Measurements from ENCODE around the gene CCDC141. TPM values are rescaled to one million over a fixed set of nuclear protein-coding genes. Genes with fewer than 3 reads are reported as not detected.
A peak's percentile ranks its signal among the peaks of the same experiment; 100 is the strongest.
"Not testable (repeated sequence)": the region's sequence is repeated elsewhere in the genome, so short reads cannot be mapped to it uniquely, and the experiment has no call there.

CCDC141 gene
- total RNA-seq, 1 donor from 2014 or later, result 139 TPM

DNA sequence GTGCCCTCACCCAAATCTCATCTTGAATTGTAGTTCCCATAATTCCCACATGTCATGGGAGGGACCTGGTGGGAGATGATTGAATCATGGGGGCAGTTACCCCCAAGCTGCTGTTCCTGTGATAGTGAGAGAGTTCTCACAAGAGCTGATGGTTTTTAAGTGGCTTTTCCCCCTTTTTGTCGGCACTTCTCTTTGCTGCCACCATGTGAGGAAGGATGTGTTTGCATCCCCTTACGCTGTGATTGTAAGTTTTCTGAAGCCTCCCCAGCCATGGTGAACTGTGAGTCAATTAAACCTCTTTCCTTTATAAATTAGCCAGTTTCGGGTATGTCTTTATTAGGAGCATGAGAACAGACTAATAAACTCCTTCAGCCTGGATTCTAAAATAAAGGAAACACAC lies 57.2 kb downstream of the CCDC141 start:
- intact Hi-C loops (cut with micrococcal nuclease); ATAC-seq; DNase-seq: not testable (repeated sequence)

DNA sequence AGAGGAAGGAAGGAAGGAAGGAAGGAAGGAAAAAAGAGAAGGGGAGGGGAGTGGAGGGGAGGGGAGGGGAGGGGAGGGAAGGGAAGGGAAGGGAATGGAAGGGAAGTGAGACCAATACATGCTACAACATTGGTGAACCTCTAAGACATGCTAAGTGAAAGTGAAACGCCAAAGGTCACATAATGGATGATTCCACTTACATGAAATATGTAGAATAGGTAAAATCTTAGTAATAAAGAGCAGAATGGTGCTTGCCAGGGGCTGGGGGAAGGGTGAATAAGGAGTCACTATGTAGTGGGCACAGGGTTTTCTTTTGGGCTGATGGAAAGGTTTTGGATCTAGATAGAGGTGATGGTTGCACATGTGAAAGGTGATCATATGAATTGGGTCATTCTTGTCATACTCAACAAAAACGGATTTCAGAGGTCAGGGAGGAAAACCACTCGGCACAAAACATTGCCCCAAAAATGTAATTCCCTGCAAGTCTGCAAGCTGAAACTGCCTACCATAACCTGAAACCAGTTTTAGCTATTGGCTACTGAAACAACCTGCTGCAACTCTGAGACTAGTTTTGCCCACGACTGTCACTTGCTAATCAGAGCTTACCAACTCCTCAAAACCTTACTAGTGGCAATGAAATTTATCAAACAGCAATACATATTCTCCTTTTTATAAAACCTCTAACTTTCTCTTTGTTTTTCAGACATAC lies 59.2 kb downstream of the CCDC141 start:
- intact Hi-C loops (cut with micrococcal nuclease), result no loop called here
- ATAC-seq, result no peak
- DNase-seq, result no peak

DNA sequence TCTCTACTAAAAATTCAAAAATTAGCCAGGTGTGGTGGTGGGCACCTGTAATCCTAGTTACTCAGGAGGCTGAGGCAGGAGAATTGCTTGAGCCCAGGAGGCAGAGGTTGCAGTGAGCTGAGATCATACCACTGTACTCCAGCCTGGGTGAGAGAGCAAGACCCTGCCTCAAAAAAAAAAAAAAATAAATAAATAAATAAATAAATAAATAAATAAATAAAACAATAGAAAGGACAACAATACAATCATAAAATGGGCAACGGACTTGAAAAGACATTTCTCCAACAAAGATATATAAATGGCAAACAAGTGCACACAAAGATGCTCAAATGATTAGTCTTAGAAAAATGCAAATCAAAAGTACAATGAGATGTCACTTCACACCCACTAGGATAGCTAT lies 60.5 kb downstream of the CCDC141 start:
- intact Hi-C loops (cut with micrococcal nuclease); DNase-seq; ATAC-seq: not testable (repeated sequence)

DNA sequence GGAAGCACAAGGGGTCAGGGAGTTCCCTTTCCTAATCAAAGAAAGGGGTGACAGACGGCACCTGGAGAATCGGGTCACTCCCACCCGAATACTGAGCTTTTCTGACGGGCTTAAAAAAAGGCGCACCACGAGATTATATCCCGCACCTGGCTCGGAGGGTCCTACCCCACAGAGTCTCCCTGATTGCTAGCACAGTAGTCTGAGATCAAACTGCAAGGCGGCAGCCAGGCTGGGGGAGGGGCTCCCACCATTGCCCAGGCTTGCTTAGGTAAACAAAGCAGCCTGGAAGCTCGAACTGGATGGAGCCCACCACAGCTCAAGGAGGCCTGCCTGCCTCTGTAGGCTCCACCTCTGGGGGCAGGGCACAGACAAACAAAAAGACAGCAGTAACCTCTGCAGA lies 67.3 kb downstream of the CCDC141 start:
- DNase-seq, result peak; percentile 15
- intact Hi-C loops (cut with micrococcal nuclease); ATAC-seq: not testable (repeated sequence)

DNA sequence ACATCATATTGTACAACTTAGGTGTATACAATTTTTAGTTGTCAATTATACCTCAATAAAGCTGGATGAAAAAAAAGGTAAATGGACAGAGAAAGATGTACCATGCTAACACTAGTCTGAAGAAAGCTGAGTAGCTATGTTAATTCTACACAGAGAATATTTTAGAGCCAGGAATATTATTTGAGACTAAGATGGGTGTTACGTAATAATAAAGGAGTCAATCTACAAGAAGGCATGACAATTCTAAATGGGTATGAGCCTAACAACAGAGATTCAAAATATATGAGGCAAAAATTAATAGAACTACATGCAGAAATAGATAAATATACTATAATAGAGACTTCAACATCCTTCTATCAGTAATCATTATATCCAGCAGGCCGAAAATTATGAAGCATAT lies 69.1 kb downstream of the CCDC141 start:
- ATAC-seq (no peak), DNase-seq (no peak)
- intact Hi-C loops (cut with micrococcal nuclease), result no loop called here

DNA sequence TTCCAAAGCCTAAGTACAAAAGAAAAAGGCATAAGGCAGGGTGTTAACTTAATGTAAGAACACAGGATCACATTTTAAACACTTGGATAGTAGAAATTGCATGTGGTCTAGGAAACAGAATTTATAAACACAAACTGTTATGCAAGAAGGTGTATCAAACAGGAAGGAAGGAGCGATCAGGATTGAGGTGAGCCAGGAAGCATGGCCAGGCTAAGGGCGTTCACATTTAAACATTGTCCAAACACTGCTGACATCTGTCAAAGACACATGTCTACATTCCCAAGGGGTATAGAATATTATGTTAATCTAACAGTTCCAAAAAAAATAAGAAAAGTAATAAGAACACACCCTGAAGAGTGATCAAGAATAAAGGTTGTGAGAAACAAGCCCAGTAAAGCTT lies 71.3 kb downstream of the CCDC141 start:
- ATAC-seq, result no peak
- no peak for DNase-seq
- intact Hi-C loops (cut with micrococcal nuclease), result no loop called here

DNA sequence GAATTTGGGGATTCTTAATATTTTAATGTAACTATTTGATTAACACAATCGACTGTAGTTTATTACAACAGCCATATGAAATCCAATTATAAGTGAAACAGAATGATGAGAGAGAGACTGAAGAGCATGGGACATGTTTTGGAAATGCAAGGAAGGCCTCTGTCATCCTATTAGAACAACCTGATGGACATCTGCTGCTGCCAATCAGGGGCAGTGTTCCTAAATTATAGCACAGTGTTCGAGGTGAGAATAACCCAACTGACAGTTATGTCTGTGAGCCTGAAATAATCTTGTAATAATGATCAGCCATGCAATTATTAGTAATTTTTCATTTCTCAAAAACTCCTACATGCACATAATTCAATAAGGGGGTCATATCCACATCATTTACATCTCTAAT lies 73.6 kb downstream of the CCDC141 start:
- no peak for ATAC-seq
- intact Hi-C loops (cut with micrococcal nuclease), result no loop called here

DNA sequence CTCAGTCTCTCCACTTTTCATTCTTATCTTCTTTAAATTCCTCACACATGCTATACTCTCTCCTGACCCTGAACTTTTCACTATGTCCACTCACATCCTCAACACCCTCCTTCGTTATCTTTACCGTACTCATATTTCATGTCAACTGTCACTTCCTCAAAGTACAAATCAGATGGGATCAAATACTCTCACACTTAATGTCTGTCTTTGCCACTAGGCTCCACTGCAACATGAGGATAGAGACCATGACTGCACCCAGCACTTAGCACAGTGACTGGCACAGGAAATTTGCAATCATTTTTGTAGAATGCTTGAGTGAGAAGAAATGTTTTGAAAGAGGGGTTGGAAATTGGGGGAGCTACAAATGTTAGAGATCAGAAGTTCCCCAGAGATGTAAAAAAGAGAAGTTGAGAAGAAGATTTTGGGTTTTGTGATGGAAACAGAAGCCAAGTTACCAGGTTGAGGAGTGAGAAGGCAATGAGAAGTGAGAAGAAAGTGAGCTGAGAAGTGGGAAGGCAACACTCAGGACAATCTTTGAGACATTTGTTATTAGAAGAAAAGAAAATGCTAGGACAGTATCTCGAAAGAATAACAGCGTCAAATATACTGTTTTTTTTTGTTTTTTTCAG lies 87.0 kb downstream of the CCDC141 start:
- ATAC-seq (peak; percentile 71), DNase-seq (no peak)
- intact Hi-C loops (cut with micrococcal nuclease), result no loop called here

More for the DNA sequence above, 73.6 kb downstream of the CCDC141 start:
- DNase-seq, result no peak

DNA sequence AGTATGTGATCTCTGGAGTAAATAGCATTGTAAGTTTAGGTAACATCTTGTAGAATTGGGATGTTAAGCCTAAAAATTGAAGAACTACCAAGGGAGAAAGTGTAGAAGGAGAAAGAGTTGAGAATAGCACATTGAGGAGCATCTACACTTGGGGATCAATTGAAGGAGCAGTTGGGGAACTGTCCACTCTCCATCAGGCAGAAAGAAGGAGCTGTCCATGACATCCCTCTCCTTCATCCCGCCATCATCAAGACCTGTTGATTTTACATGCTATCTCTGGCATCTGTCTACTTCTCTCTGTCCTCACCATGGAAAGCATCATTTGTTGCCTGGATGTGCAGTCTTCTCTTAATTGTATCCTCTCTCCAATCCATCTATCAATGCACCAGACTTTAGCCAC lies 87.8 kb downstream of the CCDC141 start:
- DNase-seq, result no peak
- intact Hi-C loops (cut with micrococcal nuclease), result no loop called here
- no peak for ATAC-seq

DNA sequence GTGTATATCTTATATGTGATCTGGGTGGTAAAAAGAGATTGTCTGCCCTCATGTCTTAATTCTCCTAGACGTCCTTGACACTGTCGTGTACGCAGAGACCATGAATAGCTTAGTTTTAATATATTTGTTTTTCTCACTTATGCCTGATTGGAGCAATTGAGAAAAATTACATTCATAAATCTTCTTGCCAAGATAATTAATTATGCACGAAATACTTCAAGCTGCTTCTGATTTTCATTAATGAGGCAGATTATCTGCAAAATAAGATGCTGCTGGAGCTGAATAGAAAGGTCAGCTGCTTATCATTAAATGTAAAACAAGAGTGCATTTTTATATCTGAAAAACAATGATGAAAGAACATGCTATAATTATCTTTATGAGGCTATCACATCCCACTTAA lies 95.9 kb downstream of the CCDC141 start:
- ATAC-seq (no peak), DNase-seq (no peak)
- intact Hi-C loops (cut with micrococcal nuclease), result no loop called here

DNA sequence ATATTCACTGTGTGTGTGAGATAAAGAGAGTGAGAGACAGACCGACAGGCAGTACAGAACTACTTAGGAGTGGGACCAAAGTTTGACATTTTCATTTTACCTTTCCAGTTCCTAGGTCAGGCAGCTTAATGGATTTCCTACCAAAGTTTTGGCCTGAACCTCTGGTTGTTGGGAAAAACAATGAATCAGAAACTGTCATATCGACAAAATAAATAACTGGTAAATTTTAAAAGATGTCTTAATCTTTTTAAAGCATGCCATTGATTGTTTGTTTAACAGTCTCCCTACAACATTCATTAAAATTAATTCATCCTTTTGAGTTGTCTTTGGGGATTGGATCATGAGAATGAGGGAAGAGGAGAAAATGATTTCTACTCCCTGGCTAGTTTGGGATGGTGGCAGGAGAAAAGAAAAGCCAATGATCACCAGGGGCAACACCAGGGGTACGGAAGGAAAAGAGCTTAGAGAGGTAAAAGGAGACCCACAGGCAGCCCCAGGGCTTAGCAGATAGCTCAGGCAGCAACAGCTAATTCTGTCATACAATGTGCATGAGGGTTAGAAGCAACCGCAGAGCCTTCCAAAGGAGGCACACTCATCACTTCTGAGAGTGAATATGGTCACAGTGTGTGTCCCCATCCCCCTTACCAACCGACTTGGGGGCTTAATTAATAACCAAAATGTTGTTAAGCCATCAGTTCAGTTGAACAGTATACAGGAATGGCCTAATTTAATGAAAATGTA lies 98.5 kb downstream of the CCDC141 start:
- ATAC-seq (no peak), DNase-seq (no peak)
- intact Hi-C loops (cut with micrococcal nuclease), result no loop called here

DNA sequence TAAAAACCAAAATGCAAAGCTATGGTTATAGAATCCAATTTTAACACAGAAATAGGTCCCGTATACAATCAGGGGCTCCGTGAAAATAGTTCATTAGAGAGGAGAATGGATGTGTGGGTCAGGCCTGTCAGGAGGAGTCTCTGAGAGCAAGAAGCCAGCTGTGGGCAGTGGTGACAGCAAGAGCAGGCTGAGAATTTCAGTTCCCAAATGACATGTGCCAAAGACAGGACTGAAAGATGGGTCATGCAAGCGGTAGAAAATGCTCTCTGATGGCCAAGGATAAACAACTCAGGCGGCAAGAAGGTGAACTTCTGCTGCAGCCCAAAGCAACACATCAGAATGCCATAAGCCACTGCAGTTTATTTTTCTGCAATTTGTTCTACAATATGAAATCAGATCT lies 100.4 kb downstream of the CCDC141 start:
- DNase-seq, result no peak
- ATAC-seq, result no peak
- intact Hi-C loops (cut with micrococcal nuclease), result no loop called here

DNA sequence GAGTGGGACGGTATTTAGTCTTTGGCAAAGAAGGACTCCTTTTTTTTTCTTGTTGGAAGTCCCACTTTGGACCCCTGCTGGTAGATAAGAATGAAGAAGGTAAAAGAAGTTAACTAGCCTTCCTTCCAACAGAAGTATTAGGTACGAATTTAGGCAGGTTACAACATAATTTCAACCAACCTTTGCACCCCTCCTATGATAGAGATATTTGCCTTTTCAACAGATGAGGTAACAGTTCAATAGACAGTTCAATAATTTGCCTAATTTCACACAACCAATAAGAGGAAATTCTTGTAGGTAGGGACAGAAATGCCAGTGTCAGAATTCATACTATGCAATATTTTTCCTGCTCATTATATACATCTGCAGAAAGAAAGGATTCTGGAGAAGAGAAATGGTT lies 100.8 kb downstream of the CCDC141 start:
- ATAC-seq, result no peak
- intact Hi-C loops (cut with micrococcal nuclease), result no loop called here
- DNase-seq, result no peak

DNA sequence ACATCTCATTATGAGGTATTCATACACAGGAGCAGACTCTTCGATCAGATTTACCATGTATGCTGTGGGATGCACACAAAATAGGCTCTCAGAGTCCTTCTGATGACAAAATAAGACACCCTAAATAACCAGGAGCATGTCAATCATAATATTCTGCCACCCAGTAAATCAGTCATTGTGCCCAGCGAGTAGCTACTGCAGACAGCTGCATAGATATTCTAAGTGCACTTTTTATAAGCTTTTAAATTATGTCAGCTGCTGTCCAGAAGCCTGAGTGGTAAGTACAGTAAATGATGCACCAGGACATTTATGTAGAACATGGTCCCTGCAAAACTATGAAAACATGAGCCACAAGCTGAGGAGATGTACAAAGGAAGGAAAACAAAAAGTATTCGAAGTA lies 102.9 kb downstream of the CCDC141 start:
- intact Hi-C loops (cut with micrococcal nuclease), result no loop called here
- ATAC-seq (peak; percentile 69), DNase-seq (no peak)

DNA sequence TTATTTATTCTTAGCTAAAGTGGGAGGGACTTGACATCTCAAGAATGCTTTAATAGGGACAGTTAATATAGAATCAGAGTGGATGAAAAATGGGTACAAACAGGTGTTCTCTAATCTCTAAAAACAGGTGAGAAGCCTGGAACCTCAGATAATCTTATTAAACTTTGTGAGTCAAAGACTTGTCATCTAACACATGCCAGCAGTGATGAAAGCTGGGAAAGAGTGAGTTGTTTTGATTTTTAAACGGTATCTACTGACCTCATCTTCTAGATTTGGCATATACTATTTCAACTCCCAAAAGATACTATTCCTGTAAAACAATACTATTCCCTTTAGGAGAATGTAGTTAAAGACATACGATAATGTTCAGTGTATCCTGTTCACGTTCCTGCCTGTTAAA lies 103.4 kb downstream of the CCDC141 start:
- intact Hi-C loops (cut with micrococcal nuclease), result no loop called here
- no peak for DNase-seq
- ATAC-seq, result no peak

DNA sequence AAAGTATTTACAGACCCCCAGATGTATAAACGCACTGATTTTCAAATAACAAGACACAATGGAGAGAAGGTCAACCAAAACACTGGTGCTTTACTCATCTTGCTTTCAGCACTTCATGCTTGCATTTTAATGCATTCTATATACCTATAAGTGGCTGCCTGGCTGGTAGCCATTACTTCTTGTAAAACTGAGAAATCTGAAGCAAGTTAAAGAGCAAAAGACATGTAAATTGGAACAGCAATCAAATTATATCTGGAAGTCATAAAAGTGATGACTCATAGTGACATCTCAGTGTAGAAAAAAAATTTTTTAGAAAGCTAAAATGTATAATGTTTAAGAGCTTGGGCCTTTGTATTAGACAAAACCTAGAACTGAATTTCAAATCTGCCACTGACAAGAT lies 106.2 kb downstream of the CCDC141 start:
- ATAC-seq, result no peak
- intact Hi-C loops (cut with micrococcal nuclease), result no loop called here
- DNase-seq, result no peak

DNA sequence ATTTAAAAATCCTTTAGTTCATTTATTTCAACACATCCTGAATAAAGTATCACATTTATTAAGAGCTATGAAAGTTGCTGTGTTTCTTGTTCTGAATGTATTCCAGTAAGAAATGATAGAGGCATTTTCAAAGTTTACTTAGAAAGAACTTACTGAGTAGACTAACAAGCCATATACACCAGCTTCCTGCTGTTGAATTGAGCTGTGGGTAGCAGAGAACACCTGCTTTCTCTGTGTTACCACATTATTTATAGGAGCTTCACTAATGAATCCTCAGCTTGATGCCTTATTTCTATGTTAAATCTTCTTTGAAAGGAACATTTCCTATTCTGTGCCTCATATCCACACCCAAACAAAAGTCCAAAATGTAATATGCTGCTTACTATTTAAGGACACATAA lies 115.4 kb downstream of the CCDC141 start:
- ATAC-seq (no peak), DNase-seq (no peak)
- intact Hi-C loops (cut with micrococcal nuclease), result no loop called here

DNA sequence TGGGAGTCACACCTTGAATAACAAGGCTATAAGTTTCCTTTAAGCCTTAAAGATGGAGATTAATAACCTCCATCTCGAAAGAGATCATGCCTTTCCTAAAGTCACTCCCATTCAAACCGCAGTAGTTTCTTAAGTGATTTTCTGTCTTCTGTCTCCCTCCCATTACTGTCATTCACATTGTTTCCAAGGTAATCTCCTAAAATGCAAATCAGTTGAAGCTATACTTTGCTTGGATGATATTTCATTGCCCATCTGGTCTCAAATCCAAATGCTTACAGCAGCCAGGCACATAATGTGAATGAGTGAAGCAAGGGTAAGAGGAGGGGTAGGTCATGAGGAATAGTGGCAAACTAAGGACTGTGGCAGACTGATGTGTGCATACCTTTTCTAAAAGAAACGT lies 116.4 kb downstream of the CCDC141 start:
- no peak for DNase-seq
- no peak for ATAC-seq
- intact Hi-C loops (cut with micrococcal nuclease), result no loop called here

DNA sequence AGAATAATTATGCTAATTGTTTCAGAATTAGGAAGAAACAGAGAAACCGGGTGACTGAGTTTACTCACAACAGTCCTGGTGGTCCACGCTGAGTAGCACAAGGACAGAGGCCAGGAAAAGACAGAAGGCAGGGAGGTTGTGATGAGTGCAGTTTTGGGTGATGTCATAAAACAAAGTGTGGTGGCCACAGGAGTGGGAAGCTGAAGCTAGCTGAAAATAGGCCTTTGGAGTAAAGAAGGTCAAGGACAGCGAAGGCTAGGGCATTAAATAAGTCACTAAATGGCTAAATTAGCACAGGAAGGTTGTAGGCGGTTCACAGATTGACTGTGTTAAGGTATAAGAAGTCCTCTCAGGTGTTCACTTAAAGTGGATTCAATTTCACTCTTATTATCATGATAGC lies 121.9 kb downstream of the CCDC141 start:
- intact Hi-C loops (cut with micrococcal nuclease), result no loop called here
- peak; percentile 55 for ATAC-seq
- DNase-seq, result no peak

DNA sequence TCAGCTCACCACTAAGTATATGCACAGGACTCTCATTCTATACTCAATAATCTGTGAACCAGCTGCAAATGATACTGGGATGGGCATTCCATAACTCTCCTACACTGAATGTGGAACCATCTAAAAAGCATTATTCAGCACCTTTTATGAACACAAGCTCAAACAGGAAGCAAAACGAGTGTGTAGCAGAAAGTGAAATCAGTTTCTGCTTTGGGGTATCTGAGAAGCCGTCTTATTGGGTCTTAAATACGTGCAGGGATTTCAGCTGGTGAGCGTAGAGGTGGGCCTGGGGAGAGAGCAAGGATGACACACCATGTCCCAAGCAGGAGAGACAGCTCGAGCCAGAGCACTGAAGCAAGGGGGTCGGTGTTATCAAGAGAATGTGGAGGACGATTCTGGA lies 122.8 kb downstream of the CCDC141 start:
- intact Hi-C loops (cut with micrococcal nuclease), result no loop called here
- peak; percentile 20 for ATAC-seq
- DNase-seq, result no peak

DNA sequence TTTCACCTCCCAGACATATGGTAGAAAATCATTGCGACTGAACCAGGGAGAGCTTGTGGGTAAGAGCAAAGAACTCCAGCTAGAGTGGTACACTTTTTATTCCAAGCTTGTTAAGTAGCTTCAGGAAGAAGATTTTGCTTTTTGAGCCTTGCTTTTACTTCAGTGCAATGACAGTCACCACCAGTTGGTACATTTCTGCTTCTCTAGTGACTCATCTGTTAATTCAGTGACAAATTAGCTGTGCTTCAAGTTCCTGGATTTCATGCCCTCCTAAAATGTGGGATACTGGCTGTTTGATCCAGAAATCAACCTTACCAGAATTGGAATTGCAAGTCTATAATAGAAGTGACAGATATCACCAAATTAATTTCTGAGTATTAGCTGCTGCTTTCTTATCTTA lies 125.1 kb downstream of the CCDC141 start:
- intact Hi-C loops (cut with micrococcal nuclease), result no loop called here
- ATAC-seq (no peak), DNase-seq (no peak)

Data from left ventricle myocardium superior (tissue), 1 donor.